HepG2 (cell line): ENCODE measurements around the gene TM7SF3. TPM values are rescaled to one million over a fixed set of nuclear protein-coding genes. Genes with fewer than 3 reads are reported as not detected.

ENCODE experiments used
- CREB1 ChIP-seq, 2 experiments: fragments of 450-650 bp in 1 of 2; IDR thresholded peaks; 2 replicates each; pipeline ENCODE4 v1.6.1; 2016 to 2017; ENCODE audit warnings: control low read depth in 1 of 2, mild to moderate bottlenecking in 1 of 2, missing compliant biosample characterization in 1 of 2, missing genetic modification characterization in 1 of 2
- EED ChIP-seq: sonication (generic); formaldehyde crosslinking; IDR thresholded peaks from 2 replicates; pipeline ENCODE4 v1.5.0; 2020; ENCODE audit warnings: mild to moderate bottlenecking, missing genetic modification reagents
- HDAC1 ChIP-seq: sonication (generic); formaldehyde crosslinking; IDR thresholded peaks from 2 replicates; pipeline ENCODE4 v1.5.1; 2020; ENCODE audit warnings: mild to moderate bottlenecking, missing genetic modification reagents
- HNRNPK ChIP-seq: fragments of 200-400 bp; formaldehyde crosslinking; IDR thresholded peaks from 2 replicates; pipeline ENCODE4 v1.6.1; 2018; ENCODE audit warnings: low read length, low read depth, moderate library complexity, mild to moderate bottlenecking; ENCODE audit not compliant: poor library complexity, severe bottlenecking
- ISX ChIP-seq: sonication (generic); formaldehyde crosslinking; conservative IDR thresholded peaks from 2 replicates; pipeline ENCODE4 v1.5.0; 2020; ENCODE audit warnings: missing genetic modification reagents
- MIXL1 ChIP-seq: IDR thresholded peaks from 2 replicates; pipeline ENCODE4 v1.6.1; 2016
- SKIL ChIP-seq: sonication (generic); formaldehyde crosslinking; IDR thresholded peaks from 2 replicates; pipeline ENCODE4 v1.8.0; 2022; ENCODE audit warnings: missing genetic modification reagents, mild to moderate bottlenecking, moderate library complexity, borderline replicate concordance
- SMAD3 ChIP-seq: sonication (generic); formaldehyde crosslinking; IDR thresholded peaks from 2 replicates; pipeline ENCODE4 v1.4.0; 2020; ENCODE audit warnings: missing genetic modification reagents
- STAT6 ChIP-seq: sonication (generic); formaldehyde crosslinking; IDR thresholded peaks from 2 replicates; pipeline ENCODE4 v1.4.0; 2020; ENCODE audit warnings: missing genetic modification reagents, mild to moderate bottlenecking, borderline replicate concordance
- TOPORS ChIP-seq: sonication (generic); formaldehyde crosslinking; IDR thresholded peaks from 2 replicates; pipeline ENCODE4 v1.8.0; 2023; ENCODE audit warnings: mild to moderate bottlenecking, missing genetic modification reagents
- TRIM22 ChIP-seq: fragments of 450-650 bp; IDR thresholded peaks from 2 replicates; pipeline ENCODE4 v1.6.1; 2017
- ZBTB1 ChIP-seq: sonication (generic); formaldehyde crosslinking; IDR thresholded peaks from 2 replicates; pipeline ENCODE4 v1.4.0; 2020; ENCODE audit warnings: missing genetic modification reagents, borderline replicate concordance
- ZMYM4 ChIP-seq: sonication (generic); formaldehyde crosslinking; IDR thresholded peaks from 2 replicates; pipeline ENCODE4 v1.8.1; 2023; ENCODE audit warnings: mild to moderate bottlenecking, missing genetic modification reagents
- ZNF382 ChIP-seq: sonication (generic); formaldehyde crosslinking; IDR thresholded peaks from 2 replicates; pipeline ENCODE4 v1.5.0; 2020; ENCODE audit warnings: missing genetic modification reagents, mild to moderate bottlenecking, borderline replicate concordance
- ZSCAN12 ChIP-seq: sonication (generic); formaldehyde crosslinking; IDR thresholded peaks from 2 replicates; pipeline ENCODE4 v1.9.0; 2021; ENCODE audit warnings: mild to moderate bottlenecking, missing genetic modification reagents
- polyA plus RNA-seq, 8 experiments: library from polyadenylated mRNA; depleted of rRNA in 3 of 8; stranded (reverse) in 7 of 8; unstranded in 1 of 8; fragments of >200 nt; fragmentation: Illumina TruSeq in 4 of 8; extraction: Trizol in 4 of 8; gene quantifications; 2 replicates each; pipeline versions ENCODE4 v1.2.1 to v1.2.3, GENCODE V29; 2011 to 2016; ENCODE audit warnings: low read depth in 4 of 8, missing spikeins in 1 of 8, mixed read lengths in 1 of 8; ENCODE audit not compliant: insufficient read depth in 1 of 8
- total RNA-seq, 5 experiments: library from RNA; depleted of rRNA; stranded (reverse); fragments of >200 nt; fragmentation: Illumina TruSeq; extraction: Trizol; gene quantifications; 2 replicates each; pipeline ENCODE4 v1.2.3, GENCODE V29; 2016; ENCODE audit warnings: low read depth in 1 of 5
- TF ChIP-seq, protein P1 (sequence below): conservative IDR thresholded peaks from 2 replicates; pipeline ENCODE4 v1.6.1; 2018; ENCODE audit warnings: missing genetic modification reagents
- TF ChIP-seq, protein P2 (sequence below): sonication (generic); formaldehyde crosslinking; IDR thresholded peaks from 2 replicates; pipeline ENCODE4 v1.5.0; 2020; ENCODE audit warnings: mild to moderate bottlenecking, missing genetic modification reagents, moderate library complexity
- TF ChIP-seq, protein P3 (sequence below): sonication (generic); formaldehyde crosslinking; IDR thresholded peaks from 2 replicates; pipeline ENCODE4 v1.8.1; 2023; ENCODE audit warnings: missing genetic modification reagents, inconsistent platforms, borderline replicate concordance

The TM7SF3 gene
- total and polyA plus RNA-seq, 2 of the 13 experiments (the other 11 are each of a cell fraction or from before 2014, with no cell fraction given): 116 to 142 TPM

DNA sequence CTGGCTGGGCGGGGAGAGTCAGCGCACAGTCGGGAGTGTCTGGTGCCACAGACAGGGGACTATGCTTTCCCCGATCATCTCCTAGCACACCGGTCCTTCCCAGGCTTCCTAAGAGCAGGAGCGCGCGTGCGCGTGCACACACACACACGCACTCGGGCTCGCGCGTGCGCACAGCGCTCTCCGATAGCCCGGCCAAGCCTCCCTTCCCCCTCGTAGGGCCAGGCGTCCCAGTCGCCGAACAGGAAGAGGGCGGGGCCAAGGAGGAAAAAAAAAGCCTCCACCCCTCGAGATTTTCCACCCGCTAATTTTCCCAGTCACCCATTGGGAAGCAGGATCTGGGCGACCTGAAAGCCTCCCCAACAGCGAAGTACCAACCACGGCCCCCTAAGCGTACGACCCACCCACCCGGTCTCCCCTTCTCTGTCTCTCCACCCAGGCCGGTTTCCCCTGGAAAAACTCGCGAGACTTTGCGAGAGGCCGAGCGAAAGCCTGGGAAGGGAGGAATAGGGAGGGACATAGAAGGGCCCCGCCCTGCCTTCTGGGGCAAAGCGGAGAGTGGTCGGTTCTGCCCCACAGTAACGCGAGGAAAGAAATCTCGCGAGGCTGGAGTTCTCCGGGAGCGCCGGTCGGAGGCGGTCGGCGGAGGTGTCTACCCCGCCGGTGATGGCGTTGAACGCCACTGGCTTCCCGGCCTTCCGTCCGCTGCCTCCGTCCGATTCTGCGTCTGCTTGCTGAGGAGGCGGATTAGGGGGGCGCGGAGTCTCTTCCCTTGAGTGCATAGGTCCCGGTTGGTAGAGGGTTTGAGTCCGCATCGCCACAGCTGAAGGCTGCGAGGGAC is 76.1 kb downstream of the TM7SF3 start, which contains the start of the genes FGFR1OP2 and INTS13 (continued):
- TF ChIP-seq, protein P1, sequence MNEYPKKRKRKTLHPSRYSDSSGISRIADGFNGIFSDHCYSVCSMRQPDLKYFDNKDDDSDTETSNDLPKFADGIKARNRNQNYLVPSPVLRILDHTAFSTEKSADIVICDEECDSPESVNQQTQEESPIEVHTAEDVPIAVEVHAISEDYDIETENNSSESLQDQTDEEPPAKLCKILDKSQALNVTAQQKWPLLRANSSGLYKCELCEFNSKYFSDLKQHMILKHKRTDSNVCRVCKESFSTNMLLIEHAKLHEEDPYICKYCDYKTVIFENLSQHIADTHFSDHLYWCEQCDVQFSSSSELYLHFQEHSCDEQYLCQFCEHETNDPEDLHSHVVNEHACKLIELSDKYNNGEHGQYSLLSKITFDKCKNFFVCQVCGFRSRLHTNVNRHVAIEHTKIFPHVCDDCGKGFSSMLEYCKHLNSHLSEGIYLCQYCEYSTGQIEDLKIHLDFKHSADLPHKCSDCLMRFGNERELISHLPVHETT (CRISPR knock-in tag): peak; percentile 84
- TF ChIP-seq ISX (no peak), SMAD3 (no peak), ZMYM4 (CRISPR knock-in tag) (peak; percentile 91; the same call in 1 of the 2 replicates), ZSCAN12 (CRISPR knock-in tag) (no peak), HDAC1 (CRISPR knock-in tag) (peak; percentile 22; the same call in 1 of the 2 replicates), CREB1 (IDR thresholded peaks at IDR 0.05) (no peak), CREB1 (CRISPR knock-in tag; IDR thresholded peaks at IDR 0.05) (no peak), EED (no peak; the same call in 1 of the 2 replicates), HNRNPK (no peak), TRIM22 (no peak), ZBTB1 (no peak), TOPORS (no peak), STAT6 (no peak), SKIL (CRISPR knock-in tag) (no peak; the same call in 1 of the 2 replicates), ZNF382 (CRISPR knock-in tag) (no peak), MIXL1 (CRISPR knock-in tag) (no peak)
- TF ChIP-seq, protein P2, sequence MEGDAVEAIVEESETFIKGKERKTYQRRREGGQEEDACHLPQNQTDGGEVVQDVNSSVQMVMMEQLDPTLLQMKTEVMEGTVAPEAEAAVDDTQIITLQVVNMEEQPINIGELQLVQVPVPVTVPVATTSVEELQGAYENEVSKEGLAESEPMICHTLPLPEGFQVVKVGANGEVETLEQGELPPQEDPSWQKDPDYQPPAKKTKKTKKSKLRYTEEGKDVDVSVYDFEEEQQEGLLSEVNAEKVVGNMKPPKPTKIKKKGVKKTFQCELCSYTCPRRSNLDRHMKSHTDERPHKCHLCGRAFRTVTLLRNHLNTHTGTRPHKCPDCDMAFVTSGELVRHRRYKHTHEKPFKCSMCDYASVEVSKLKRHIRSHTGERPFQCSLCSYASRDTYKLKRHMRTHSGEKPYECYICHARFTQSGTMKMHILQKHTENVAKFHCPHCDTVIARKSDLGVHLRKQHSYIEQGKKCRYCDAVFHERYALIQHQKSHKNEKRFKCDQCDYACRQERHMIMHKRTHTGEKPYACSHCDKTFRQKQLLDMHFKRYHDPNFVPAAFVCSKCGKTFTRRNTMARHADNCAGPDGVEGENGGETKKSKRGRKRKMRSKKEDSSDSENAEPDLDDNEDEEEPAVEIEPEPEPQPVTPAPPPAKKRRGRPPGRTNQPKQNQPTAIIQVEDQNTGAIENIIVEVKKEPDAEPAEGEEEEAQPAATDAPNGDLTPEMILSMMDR: peak; percentile 17
- TF ChIP-seq, protein P3, sequence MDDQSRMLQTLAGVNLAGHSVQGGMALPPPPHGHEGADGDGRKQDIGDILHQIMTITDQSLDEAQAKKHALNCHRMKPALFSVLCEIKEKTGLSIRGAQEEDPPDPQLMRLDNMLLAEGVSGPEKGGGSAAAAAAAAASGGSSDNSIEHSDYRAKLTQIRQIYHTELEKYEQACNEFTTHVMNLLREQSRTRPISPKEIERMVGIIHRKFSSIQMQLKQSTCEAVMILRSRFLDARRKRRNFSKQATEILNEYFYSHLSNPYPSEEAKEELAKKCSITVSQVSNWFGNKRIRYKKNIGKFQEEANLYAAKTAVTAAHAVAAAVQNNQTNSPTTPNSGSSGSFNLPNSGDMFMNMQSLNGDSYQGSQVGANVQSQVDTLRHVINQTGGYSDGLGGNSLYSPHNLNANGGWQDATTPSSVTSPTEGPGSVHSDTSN: no peak
